KG1 (cell line): Measurements from ENCODE around the gene EYS.
"Not testable (repeated sequence)": the region's sequence is repeated elsewhere in the genome, so short reads cannot be mapped to it uniquely, and the experiment has no call there.

Experiments
- DNase-seq: peaks from one replicate; lab custom pipeline; 2025; lab: John Stamatoyannopoulos, UW

The EYS gene

GRCh38 chr6:64041373-64041772 lies 1665.7 kb downstream of the EYS start:
- no peak for DNase-seq

- DNase-seq, result no peak
Observed at GRCh38 chr6:64040113-64040512, 1666.9 kb downstream of the EYS start.

GRCh38 chr6:64037427-64037826 lies 1669.6 kb downstream of the EYS start:
- DNase-seq, result no peak

GRCh38 chr6:64034910-64035655 lies 1671.9 kb downstream of the EYS start:
- DNase-seq, result no peak

GRCh38 chr6:64034291-64034690 lies 1672.7 kb downstream of the EYS start:
- no peak for DNase-seq

DNA sequence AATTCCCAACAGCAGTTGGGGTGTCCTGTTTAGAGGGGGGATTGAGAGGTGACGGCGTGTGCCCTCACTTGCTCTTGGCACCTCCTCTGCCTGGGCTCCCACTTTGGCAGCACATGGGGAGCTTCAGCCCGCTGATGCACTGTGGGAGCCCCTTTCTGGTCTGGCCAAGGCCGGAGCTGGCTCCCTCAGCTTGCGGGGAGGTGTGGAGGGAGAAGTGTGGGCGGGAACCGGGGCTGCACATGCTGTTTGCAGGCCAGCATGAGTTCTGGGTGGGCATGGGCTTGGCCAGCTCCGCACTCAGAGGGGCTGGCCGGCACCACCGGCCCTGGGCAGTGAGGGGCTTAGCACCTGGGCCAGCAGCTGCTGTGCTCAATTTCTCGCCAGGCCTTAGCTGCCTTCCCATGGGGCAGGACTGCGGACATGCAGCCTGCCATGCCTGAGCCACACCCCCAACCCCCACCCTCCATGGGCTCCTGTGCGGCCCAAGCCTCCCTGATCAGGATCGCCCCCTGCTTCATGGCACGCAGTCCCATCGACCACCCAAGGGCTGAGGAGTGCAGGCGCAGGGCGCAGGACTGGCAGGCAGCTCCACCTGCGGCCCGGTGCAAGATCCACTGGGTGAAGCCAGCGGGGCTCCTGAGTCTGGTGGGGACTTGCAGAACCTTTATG lies 1675.9 kb downstream of the EYS start:
- not testable (repeated sequence) for DNase-seq

- no peak for DNase-seq
Observed at GRCh38 chr6:64023693-64024092, 1683.3 kb downstream of the EYS start.

DNA sequence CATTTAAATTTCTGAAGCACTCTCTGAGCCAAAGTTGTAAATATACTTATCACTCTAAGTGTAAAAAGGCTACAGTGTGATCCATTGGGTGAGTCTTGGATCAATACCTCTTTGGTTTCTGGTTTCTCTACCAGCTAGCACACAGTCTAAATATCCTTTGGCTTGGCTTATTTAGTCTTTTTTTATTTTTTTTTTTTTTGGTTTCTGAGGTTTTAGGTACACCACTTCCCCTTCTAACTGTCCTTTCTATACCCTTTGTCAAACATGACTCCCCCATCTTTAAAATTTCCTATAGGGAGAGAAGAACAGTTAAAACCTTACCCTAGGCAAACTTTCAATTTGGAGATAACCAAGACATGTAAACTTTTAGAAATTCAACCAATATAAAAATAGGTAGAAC lies 1692.4 kb downstream of the EYS start:
- peak; percentile 18 for DNase-seq

- DNase-seq, result no peak
Observed at GRCh38 chr6:64013011-64013410, 1694.0 kb downstream of the EYS start.

DNA sequence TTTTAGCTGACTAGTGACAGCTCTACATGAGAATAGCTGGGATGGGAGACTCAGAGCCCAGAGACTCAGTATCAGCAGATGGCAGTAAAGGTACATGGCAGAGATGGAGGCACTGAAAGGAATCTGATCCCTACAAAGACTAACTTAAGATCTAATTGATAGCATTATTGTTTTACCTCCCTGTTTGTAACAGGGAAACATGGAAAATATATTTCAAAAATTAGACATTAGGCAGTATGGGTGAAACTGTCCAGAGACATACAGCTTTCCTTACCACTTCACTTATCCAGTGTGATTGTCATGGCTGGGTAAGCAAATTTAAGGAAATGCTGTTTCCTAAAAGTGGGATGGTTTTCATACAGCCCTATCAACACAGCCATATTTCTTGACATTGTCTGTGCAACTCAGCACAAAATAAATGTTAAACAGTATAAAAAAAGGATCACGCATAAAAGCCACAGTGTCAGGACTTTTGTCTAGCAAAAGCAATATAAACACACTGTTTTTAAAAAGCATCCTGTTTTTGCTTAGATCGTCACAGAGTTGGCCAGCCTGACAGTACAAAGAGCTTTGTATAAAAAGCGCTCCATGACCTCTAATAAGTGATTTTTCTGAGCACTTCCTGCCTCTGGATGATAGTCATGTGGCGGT lies 1694.5 kb downstream of the EYS start:
- DNase-seq, result no peak

DNA sequence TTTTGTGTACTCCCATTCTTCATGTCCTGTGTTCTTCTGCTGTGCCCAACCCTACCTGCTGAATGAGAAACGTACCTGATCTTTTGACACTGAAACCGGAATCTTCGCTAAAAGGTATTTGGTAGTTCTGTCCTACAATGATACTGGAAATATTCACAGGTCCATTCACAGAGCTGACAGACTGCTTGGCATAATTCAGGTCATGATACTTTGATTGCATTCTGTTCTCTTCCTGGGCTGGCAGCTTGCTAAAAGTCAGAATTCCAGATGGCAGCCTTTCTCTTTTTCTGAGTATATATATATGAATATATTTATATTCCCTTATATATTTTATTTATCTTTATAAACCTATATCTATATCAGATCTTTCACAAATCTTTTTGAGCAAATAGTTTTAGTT lies 1696.4 kb downstream of the EYS start:
- DNase-seq, result no peak

- DNase-seq, result no peak
Observed at GRCh38 chr6:64010010-64010409, 1697.0 kb downstream of the EYS start.

DNA sequence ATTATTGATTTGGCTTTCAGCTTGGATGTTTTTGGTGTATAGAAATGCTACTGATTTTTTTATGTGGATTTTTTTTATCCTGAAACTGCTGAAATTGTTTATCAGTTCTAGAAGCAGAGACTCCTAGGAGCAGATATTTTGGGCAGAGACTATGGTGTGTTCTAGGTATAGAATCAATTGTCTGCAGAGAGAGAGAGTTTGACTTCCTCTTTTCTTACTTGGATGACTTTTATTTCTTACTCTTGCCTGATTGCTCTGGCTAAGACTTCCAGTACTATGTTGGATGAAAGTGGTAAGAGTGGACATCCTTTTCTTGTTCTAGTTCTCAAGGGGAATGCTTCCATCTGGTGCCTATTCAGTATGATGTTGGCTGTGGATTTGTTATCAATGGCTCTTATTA lies 1700.8 kb downstream of the EYS start:
- no peak for DNase-seq

DNA sequence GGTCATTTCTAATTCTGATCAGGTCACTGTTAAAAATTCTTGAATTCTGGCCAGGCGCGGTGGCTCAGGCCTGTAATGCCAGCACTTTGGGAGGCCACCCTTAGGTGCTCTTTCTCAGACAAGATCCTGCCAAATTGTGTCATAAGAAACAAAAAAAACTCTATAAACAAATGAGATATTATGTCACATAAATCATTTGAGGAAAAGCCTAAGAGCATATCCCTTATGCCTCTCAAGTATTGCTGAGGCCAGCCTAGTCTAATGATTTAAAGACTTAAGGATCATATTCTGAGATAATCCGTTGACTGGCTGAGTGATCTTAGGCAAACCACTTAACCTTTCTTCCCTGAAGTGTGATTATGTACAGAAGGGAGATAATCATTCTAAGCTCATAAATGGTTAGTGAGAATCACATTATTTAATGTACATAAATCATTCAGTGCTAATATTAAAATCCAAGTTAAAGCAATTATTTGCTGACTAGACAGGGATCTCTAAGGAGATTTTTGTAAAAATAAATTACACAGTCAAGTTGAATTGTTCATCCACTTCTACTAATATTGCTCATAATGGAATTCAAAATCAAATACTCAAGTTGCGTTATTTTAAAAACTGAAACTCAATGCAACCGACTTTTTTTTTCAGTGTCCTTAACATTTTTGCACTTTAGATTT lies 1706.1 kb downstream of the EYS start:
- DNase-seq, result no peak

DNA sequence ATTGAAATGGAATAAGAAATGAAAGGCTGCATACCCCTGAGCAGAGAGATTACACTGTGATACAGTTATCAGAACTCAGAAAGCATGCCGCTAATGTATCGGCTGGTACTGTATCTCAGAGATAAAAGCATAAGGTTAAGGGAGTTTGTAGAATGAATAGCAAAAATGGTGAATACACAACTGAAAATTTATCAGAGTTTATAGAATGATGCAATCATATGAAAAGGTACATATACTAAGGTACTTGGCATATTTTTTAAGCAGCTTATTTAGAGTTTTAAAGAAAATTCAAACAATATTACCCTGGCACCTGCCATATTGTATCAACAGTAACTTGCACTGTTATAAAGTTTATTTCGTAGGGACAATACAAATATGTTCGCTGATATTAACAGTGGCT lies 1707.4 kb downstream of the EYS start:
- DNase-seq, result no peak

DNA sequence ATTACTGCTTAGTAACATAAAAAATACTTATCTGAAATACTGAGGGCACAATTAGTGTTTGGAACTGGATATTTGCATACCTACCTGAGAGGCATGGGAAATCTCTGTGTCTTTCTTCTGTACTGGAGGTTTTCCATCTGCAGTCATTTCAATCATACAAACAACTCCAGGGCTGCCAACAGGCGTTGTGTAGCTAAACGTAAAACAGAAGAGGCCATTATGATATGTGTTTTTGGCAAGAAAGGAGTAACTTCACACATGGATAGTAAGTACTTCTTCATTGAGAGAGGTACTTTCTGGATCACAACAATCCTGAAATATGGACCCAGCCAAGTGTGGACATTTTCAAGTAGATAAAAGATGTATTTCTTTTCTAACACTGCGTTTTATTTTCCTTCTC lies 1708.0 kb downstream of the EYS start:
- no peak for DNase-seq

- DNase-seq, result no peak
Observed at GRCh38 chr6:63997734-63998133, 1709.3 kb downstream of the EYS start.

- no peak for DNase-seq
Observed at GRCh38 chr6:63997221-63997620, 1709.8 kb downstream of the EYS start.

- DNase-seq, result no peak
Observed at GRCh38 chr6:63985223-63985622, 1721.8 kb downstream of the EYS start.

GRCh38 chr6:63975699-63976098 lies 1731.3 kb downstream of the EYS start:
- DNase-seq, result no peak

- DNase-seq, result no peak
Observed at GRCh38 chr6:63968650-63969049, 1738.4 kb downstream of the EYS start.

DNA sequence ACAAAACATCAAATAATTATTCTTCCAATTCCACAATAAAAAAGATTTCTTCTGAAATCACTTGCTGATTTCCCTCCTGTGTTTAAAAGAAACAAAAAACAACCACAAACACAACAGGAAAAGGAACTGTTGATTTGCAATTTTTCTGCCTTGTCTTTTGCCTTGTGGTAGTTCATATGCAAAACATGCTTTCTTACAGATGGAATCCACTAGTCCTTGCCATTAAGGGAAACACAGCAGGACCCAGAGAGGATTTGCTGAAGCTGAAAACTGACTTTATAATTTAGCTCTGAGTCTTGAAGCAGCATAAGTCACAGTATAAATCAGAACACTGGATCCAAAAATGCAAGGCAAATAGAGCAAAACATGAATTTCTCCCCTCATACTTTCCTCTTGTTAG lies 1742.7 kb downstream of the EYS start:
- no peak for DNase-seq
